ENCODE data around the gene RPL3.

The RPL3 gene

DNA sequence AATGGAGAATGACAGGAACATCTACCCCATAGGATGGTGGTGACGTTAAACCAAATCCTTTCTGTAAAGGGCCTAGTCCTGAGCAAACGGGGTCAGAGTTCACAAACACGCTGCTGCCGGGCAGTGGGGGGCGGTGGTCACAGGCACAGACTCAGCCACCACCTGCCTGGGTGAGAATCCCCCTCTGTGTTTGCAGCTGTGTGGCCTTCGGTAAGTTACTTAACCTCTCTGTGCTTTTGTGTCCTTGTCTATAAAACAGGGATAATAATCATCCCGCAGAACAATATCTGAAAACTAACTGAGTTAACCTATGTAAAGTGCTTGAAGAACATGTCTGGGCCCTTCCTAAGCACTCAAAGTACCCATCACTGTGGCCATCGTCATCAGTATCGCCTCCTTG, 48.6 kb downstream of the RPL3 start:
- H3K27ac ChIP-seq (ENCODE audit: low read depth, low read length, poor library complexity, severe bottlenecking), result no peak overlapping the region
- no peak overlapping the region for H3K4me2 ChIP-seq (ENCODE audit: low read length)
- no peak overlapping the region for H3K4me3 ChIP-seq (ENCODE audit: low read depth, low read length, poor library complexity, severe bottlenecking)
- no peak overlapping the region for H3K9ac ChIP-seq (ENCODE audit: low read length)
- H2AFZ ChIP-seq (ENCODE audit: low read length), result no peak overlapping the region
- no peaks in the 10 kb centered on the region for H3K9me2 ChIP-seq (ENCODE audit: low read depth, low read length)
- H3K36me3 ChIP-seq (ENCODE audit: insufficient read depth, low read length), result no peaks in the 10 kb centered on the region
- no peaks in the 10 kb centered on the region for H3F3A ChIP-seq (ENCODE audit: insufficient read depth, low read length)
- no peaks in the 10 kb centered on the region for H3K4me1 ChIP-seq (ENCODE audit: insufficient read depth, low read length, severe bottlenecking)
- no peaks in the 10 kb centered on the region for H3K9me3 ChIP-seq (ENCODE audit: low read length)
- no peaks in the 10 kb centered on the region; the same call in 1 of the 2 replicates for H3K27me3 ChIP-seq (ENCODE audit: insufficient read depth, low read length)
- H4K20me1 ChIP-seq (ENCODE audit: insufficient read depth, low read length), result no peaks in the 10 kb centered on the region
- no peaks in the 10 kb centered on the region for H3K79me2 ChIP-seq (ENCODE audit: insufficient read depth, low read length)
- no peak for TF ChIP-seq EZH2 (IDR thresholded peaks at IDR 0.05; ENCODE audit: borderline replicate concordance, low read length)
- TF ChIP-seq, protein P1, sequence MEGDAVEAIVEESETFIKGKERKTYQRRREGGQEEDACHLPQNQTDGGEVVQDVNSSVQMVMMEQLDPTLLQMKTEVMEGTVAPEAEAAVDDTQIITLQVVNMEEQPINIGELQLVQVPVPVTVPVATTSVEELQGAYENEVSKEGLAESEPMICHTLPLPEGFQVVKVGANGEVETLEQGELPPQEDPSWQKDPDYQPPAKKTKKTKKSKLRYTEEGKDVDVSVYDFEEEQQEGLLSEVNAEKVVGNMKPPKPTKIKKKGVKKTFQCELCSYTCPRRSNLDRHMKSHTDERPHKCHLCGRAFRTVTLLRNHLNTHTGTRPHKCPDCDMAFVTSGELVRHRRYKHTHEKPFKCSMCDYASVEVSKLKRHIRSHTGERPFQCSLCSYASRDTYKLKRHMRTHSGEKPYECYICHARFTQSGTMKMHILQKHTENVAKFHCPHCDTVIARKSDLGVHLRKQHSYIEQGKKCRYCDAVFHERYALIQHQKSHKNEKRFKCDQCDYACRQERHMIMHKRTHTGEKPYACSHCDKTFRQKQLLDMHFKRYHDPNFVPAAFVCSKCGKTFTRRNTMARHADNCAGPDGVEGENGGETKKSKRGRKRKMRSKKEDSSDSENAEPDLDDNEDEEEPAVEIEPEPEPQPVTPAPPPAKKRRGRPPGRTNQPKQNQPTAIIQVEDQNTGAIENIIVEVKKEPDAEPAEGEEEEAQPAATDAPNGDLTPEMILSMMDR (IDR thresholded peaks at IDR 0.05; ENCODE audit: low read length), result no peak

DNA sequence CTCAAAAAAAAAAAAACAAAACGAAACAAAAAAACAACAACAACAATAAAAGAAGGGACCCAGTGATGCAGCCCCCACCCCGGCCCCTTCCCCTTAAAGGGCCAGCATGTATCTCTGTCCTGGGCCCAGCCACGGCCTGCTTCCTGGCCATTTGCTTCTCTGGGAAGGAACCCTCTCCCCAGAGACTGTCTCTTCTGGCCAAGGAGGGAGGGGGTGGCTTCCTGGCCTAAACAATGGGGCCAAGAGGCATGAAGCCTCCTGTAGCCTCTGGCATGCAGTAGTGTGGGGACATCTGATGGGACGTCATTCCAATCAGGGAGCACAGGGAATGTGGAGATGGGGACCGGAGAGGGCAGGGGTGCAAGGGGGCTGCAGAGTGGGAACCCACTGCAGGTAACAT, 49.1 kb downstream of the RPL3 start:
- no peaks in the 10 kb centered on the region for H3F3A ChIP-seq (ENCODE audit: insufficient read depth, low read length)
- no peak overlapping the region for H3K4me3 ChIP-seq (ENCODE audit: low read depth, low read length, poor library complexity, severe bottlenecking)
- no peak overlapping the region for H3K9ac ChIP-seq (ENCODE audit: low read length)
- no peaks in the 10 kb centered on the region; the same call in 1 of the 2 replicates for H3K27me3 ChIP-seq (ENCODE audit: insufficient read depth, low read length)
- H3K79me2 ChIP-seq (ENCODE audit: insufficient read depth, low read length), result no peaks in the 10 kb centered on the region
- H2AFZ ChIP-seq (ENCODE audit: low read length), result no peak overlapping the region
- H3K27ac ChIP-seq (ENCODE audit: low read depth, low read length, poor library complexity, severe bottlenecking), result no peak overlapping the region
- H3K4me2 ChIP-seq (ENCODE audit: low read length), result no peak overlapping the region
- no peaks in the 10 kb centered on the region for H3K36me3 ChIP-seq (ENCODE audit: insufficient read depth, low read length)
- TF ChIP-seq EZH2 (IDR thresholded peaks at IDR 0.05; ENCODE audit: borderline replicate concordance, low read length), result no peak
- TF ChIP-seq, protein P1 (IDR thresholded peaks at IDR 0.05; ENCODE audit: low read length), result no peak
- H4K20me1 ChIP-seq (ENCODE audit: insufficient read depth, low read length), result no peaks in the 10 kb centered on the region
- no peaks in the 10 kb centered on the region for H3K9me3 ChIP-seq (ENCODE audit: low read length)
- no peaks in the 10 kb centered on the region for H3K9me2 ChIP-seq (ENCODE audit: low read depth, low read length)
- H3K4me1 ChIP-seq (ENCODE audit: insufficient read depth, low read length, severe bottlenecking), result no peaks in the 10 kb centered on the region

DNA sequence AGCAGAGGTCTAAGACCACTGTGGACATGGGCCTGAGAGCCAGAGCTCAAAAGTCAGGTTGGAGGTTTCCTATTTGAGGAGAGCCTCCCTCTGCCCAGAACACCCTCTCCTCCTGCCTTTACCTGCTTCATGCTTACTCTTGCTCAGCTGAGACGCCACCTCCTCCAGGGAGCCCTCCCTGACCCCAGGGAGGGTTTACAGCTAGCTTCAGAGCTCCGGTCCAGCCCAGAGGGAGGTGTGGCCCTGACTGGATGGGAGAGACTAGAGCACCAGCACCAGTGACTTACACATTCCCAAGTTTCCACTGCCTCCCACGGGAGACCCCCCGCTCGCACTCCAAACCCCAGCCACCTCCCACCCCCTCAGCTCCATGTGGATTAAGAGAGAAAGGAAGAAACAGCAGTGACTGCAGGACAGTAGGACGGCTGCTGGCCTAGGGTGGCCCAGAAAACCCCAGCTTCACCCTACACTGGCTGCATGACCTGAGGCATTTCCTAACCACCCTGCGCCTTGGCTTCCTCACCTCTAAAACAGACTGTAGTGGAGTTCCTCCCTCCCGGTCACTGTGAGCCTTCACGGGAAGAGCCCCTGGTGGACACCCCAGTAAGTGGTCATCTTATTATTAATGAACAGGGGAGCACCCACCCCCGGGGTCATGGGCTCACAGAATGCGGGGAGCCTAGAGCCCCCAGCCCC, 50.2 kb downstream of the RPL3 start:
- Histone ChIP-seq H3K4me1 (ENCODE audit: insufficient read depth, low read length, severe bottlenecking) (no peaks in the 10 kb centered on the region), H3K9me2 (ENCODE audit: low read depth, low read length) (no peaks in the 10 kb centered on the region), H4K20me1 (ENCODE audit: insufficient read depth, low read length) (no peaks in the 10 kb centered on the region), H3K79me2 (ENCODE audit: insufficient read depth, low read length) (no peaks in the 10 kb centered on the region), H3K27me3 (ENCODE audit: insufficient read depth, low read length) (no peaks in the 10 kb centered on the region; the same call in none of the 2 replicates), H3K9me3 (ENCODE audit: low read length) (no peaks in the 10 kb centered on the region), H3K4me2 (ENCODE audit: low read length) (no peak overlapping the region), H2AFZ (ENCODE audit: low read length) (no peak overlapping the region), H3K9ac (ENCODE audit: low read length) (no peak overlapping the region), H3K36me3 (ENCODE audit: insufficient read depth, low read length) (no peaks in the 10 kb centered on the region), H3K27ac (ENCODE audit: low read depth, low read length, poor library complexity, severe bottlenecking) (no peak overlapping the region), H3F3A (ENCODE audit: insufficient read depth, low read length) (no peaks in the 10 kb centered on the region), H3K4me3 (ENCODE audit: low read depth, low read length, poor library complexity, severe bottlenecking) (no peak overlapping the region)
- TF ChIP-seq, protein P1 (IDR thresholded peaks at IDR 0.05; ENCODE audit: low read length), result no peak
- no peak for TF ChIP-seq EZH2 (IDR thresholded peaks at IDR 0.05; ENCODE audit: borderline replicate concordance, low read length)

Measured in OCI-LY1 (cell line).